Mesenchymal stem cell (in vitro differentiated cells and primary cell): Measurements from ENCODE around the gene ZNF766.
"Not testable (repeated sequence)": the region's sequence is repeated elsewhere in the genome, so short reads cannot be mapped to it uniquely, and the experiment has no call there.

ENCODE experiments used
- DNase-seq: peaks from one replicate; pipeline ENCODE4 v3.0.0-alpha.2; 2013
- H2AFZ ChIP-seq: one replicate; pipeline ENCODE4 v1.6.1; 2013; ENCODE audit warnings: low read depth, mild to moderate bottlenecking, control low read depth, inconsistent platforms, low read length, moderate library complexity
- H2AK5ac ChIP-seq: 2 replicates; pipeline ENCODE4 v1.6.1; 2013; ENCODE audit warnings: low read length, moderate library complexity, mild to moderate bottlenecking, inconsistent platforms; ENCODE audit not compliant: severe bottlenecking
- H2BK120ac ChIP-seq: one replicate; pipeline ENCODE4 v1.6.1; 2013; ENCODE audit warnings: low read depth, mild to moderate bottlenecking, inconsistent platforms, low read length, moderate library complexity
- H2BK12ac ChIP-seq, 2 experiments: one replicate each; pipeline ENCODE4 v1.6.1; 2013; ENCODE audit warnings: inconsistent platforms in 2 of 2, low read length in 2 of 2, mild to moderate bottlenecking in 2 of 2, moderate library complexity in 2 of 2, control low read depth in 1 of 2
- H2BK15ac ChIP-seq: one replicate; pipeline ENCODE4 v1.6.1; 2013; ENCODE audit warnings: mild to moderate bottlenecking, low read depth, inconsistent platforms; ENCODE audit not compliant: poor library complexity, severe bottlenecking
- H2BK5ac ChIP-seq: 2 replicates; pipeline ENCODE4 v1.6.1; 2013; ENCODE audit warnings: low read depth, mild to moderate bottlenecking, low read length, control low read depth, inconsistent platforms; ENCODE audit not compliant: poor library complexity, severe bottlenecking
- H3K14ac ChIP-seq, 2 experiments: one replicate each; pipeline ENCODE4 v1.6.1; 2013; ENCODE audit warnings: inconsistent platforms in 2 of 2, low read length in 2 of 2, control low read depth in 1 of 2, mild to moderate bottlenecking in 1 of 2, moderate library complexity in 1 of 2
- H3K18ac ChIP-seq, 2 experiments: one replicate each; pipeline ENCODE4 v1.6.1; 2013; ENCODE audit warnings: inconsistent platforms in 2 of 2, low read length in 2 of 2, control low read depth in 1 of 2, low read depth in 1 of 2, mild to moderate bottlenecking in 1 of 2
- H3K23ac ChIP-seq, 2 experiments: one replicate each; pipeline ENCODE4 v1.6.1; 2013; ENCODE audit warnings: inconsistent platforms in 2 of 2, low read length in 2 of 2, mild to moderate bottlenecking in 2 of 2, moderate library complexity in 2 of 2, control low read depth in 1 of 2
- H3K27ac ChIP-seq: 2 replicates; pipeline ENCODE4 v1.5.1; 2013; ENCODE audit warnings: mild to moderate bottlenecking, moderate library complexity, low read length, control low read depth, inconsistent platforms; ENCODE audit not compliant: poor library complexity, severe bottlenecking
- H3K27me3 ChIP-seq, 2 experiments: 2 replicates each; pipeline versions ENCODE4 v1.6.1 to v1.7.0; 2013; ENCODE audit warnings: low read length in 2 of 2, mild to moderate bottlenecking in 2 of 2, moderate library complexity in 2 of 2, control low read depth in 1 of 2, inconsistent platforms in 1 of 2; ENCODE audit not compliant: control insufficient read depth in 1 of 2, insufficient read depth in 1 of 2
- H3K36me3 ChIP-seq, 2 experiments: 2 replicates each; pipeline versions ENCODE4 v1.6.1 to v1.7.0; 2013; ENCODE audit warnings: low read length in 2 of 2, control low read depth in 1 of 2, inconsistent platforms in 1 of 2, low read depth in 1 of 2, mild to moderate bottlenecking in 1 of 2; ENCODE audit not compliant: insufficient read depth in 2 of 2, control insufficient read depth in 1 of 2
- H3K4ac ChIP-seq, 2 experiments: one replicate each; pipeline ENCODE4 v1.6.1; 2013; ENCODE audit warnings: inconsistent platforms in 2 of 2, low read length in 2 of 2, mild to moderate bottlenecking in 2 of 2, moderate library complexity in 2 of 2, control low read depth in 1 of 2, low read depth in 1 of 2
- H3K4me1 ChIP-seq: 2 replicates; pipeline ENCODE4 v1.6.1; 2013; ENCODE audit warnings: low read depth, low read length, control low read depth; ENCODE audit not compliant: control insufficient read depth, insufficient read depth
- H3K4me2 ChIP-seq: 2 replicates; pipeline ENCODE4 v1.6.1; 2013; ENCODE audit warnings: low read length, mild to moderate bottlenecking, inconsistent platforms; ENCODE audit not compliant: poor library complexity, severe bottlenecking
- H3K4me3 ChIP-seq, 2 experiments: 2 replicates each; pipeline versions ENCODE4 v1.5.1 to v1.7.0; 2013; ENCODE audit warnings: low read length in 2 of 2, mild to moderate bottlenecking in 2 of 2, control low read depth in 1 of 2, low read depth in 1 of 2; ENCODE audit not compliant: insufficient read depth in 1 of 2
- H3K79me1 ChIP-seq: replicated peaks from 2 replicates; pipeline ENCODE4 v1.6.1; 2013; ENCODE audit warnings: mild to moderate bottlenecking, control low read depth, low read length, inconsistent platforms; ENCODE audit not compliant: poor library complexity, severe bottlenecking
- H3K9ac ChIP-seq: 2 replicates; pipeline ENCODE4 v1.7.0; 2013; ENCODE audit warnings: mild to moderate bottlenecking, low read length, moderate library complexity
- H3K9me3 ChIP-seq: 2 replicates; pipeline ENCODE4 v1.7.0; 2013; ENCODE audit warnings: mild to moderate bottlenecking, low read length; ENCODE audit not compliant: control insufficient read depth
- H4K8ac ChIP-seq: one replicate; pipeline ENCODE4 v1.6.1; 2013; ENCODE audit warnings: inconsistent platforms, mild to moderate bottlenecking, low read length, moderate library complexity
- H4K91ac ChIP-seq: one replicate; pipeline ENCODE4 v1.6.1; 2013; ENCODE audit warnings: mild to moderate bottlenecking, low read length, inconsistent platforms
- WGBS: methylation state at CpG from one replicate; pipeline ENCODE4 v1.1.7; 2013; ENCODE audit warnings: mixed read lengths; 5-methylcytosine and 5-hydroxymethylcytosine counted together

Gene ZNF766

DNA sequence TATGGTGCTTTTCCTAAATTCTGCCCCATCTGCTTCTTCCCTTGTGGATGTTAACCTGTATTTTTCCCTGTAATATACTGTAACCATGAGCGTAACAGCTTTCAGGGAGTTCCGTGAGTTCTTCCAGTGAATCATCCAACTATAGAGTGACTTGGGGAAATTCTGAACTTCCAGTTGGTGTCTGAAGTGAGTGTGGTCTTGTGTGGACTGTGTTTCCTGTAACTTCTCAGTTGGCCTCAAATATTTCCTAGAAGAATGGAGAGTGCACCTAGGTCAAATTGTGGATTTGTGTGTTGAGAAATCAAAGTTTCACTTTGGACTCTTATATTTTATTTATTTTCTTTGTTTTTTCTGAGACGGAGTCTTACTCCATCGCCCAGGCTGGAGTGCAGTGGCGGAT is 11.0 kb upstream of the ZNF766 start:
- no peak overlapping the region for H3K23ac ChIP-seq
- H3K27ac ChIP-seq = no peak overlapping the region
- H3K4ac ChIP-seq = no peak overlapping the region
- no peak overlapping the region for H2AFZ ChIP-seq
- H3K27me3 ChIP-seq = no peaks in the 10 kb centered on the region
- H2BK12ac ChIP-seq = no peak overlapping the region
- no peak overlapping the region for H4K8ac ChIP-seq
- no peaks in the 10 kb centered on the region for H3K36me3 ChIP-seq
- H2BK5ac ChIP-seq = no peak overlapping the region
- no peaks in the 10 kb centered on the region for H3K9me3 ChIP-seq
- H4K91ac ChIP-seq = no peak overlapping the region
- no peak overlapping the region for H2BK15ac ChIP-seq
- H3K4me1 ChIP-seq = no peaks in the 10 kb centered on the region
- no peak overlapping the region for H3K9ac ChIP-seq
- no peak overlapping the region for H3K14ac ChIP-seq
- H2AK5ac ChIP-seq = no peak overlapping the region
- DNase-seq = no peak
- H3K4me2 ChIP-seq = no peak overlapping the region
- H3K18ac ChIP-seq = no peak overlapping the region
- no peak overlapping the region for H2BK120ac ChIP-seq
- no peaks in the 10 kb centered on the region for H3K79me1 ChIP-seq
- 90% methylated on average over 5 of the region's 5 CpGs for WGBS
- H3K4me3 ChIP-seq = no peak overlapping the region

DNA sequence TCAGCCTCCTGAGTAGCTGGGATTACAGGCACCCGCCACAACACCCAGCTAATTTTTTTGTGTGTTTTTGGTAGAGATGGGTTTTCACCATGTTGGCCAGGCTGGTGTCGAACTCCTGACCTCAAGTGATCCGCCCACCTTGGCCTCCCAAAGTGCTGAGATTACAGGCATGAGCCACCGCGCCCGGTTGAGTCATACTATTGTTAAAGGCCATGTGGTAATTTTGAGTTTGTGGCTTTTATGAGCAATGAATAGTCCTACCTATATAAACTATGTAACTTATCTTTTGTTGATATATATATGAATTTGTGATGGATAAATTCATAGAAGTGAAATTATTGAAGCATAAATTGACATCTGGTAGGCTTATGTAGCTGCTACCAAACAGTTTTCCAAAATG is 3.8 kb upstream of the ZNF766 start:
- H2AFZ ChIP-seq, H3K9ac ChIP-seq, H3K4me1 ChIP-seq, H3K14ac ChIP-seq, DNase-seq, H3K23ac ChIP-seq, H2AK5ac ChIP-seq, H2BK120ac ChIP-seq, H3K4me2 ChIP-seq, H4K8ac ChIP-seq, H3K4me3 ChIP-seq, H3K79me1 ChIP-seq, H2BK5ac ChIP-seq, H4K91ac ChIP-seq, H2BK15ac ChIP-seq, H3K9me3 ChIP-seq, H3K27me3 ChIP-seq, H2BK12ac ChIP-seq, H3K36me3 ChIP-seq, H3K27ac ChIP-seq, H3K18ac ChIP-seq, H3K4ac ChIP-seq: not testable (repeated sequence)
- WGBS = 93% methylated on average over 3 of the region's 6 CpGs

DNA sequence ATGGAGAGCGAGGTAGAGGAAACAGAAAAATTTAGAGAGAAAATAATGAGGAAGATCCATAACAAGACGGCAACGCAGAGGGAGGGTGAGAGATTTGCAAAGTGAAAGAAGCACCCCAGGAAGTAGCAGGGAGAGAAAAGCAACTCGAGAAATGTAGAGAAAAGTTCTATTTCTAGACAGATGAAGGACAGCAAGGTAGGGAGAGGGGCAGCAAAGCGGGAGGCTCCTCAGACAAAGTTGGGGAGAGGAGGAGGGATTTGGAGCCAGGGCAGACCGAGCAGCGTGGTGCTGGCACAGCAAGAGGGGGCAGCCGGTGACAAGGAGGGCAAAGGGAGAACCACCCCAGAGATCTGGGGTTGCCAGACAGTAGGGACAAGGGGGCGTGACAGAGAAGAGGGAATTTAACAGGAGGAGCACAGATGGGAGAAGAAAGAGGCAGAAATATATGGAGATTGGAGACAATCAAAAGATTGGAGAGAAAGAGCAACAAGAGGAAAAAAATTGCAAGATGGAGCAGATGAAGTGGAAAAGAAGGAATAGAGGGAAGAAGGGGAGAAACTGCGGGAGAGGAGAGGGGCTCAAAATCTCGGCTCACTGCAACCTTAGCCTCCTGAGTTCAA is 989 bp downstream of the ZNF766 start:
- H3K79me1 ChIP-seq = peaks cover 15% of the 10 kb centered on the region
- peak overlapping the region in 1 of 2 experiments; percentile 33 for H2BK12ac ChIP-seq
- peaks cover 28 to 29% of the 10 kb centered on the region in 2 experiments for H3K36me3 ChIP-seq
- no peak overlapping the region for H2AFZ ChIP-seq
- H4K91ac ChIP-seq = no peak overlapping the region
- H2AK5ac ChIP-seq = no peak overlapping the region
- peak overlapping the region; percentile 92 to 99 for H3K4me3 ChIP-seq
- no peak overlapping the region for H3K23ac ChIP-seq
- H3K9ac ChIP-seq = peak overlapping the region; percentile 100
- H3K27ac ChIP-seq = peak overlapping the region; percentile 96
- no peak for DNase-seq
- no peak overlapping the region for H2BK5ac ChIP-seq
- H3K18ac ChIP-seq = peak overlapping the region; percentile 48 to 96
- peak overlapping the region in 1 of 2 experiments; percentile 5 for H3K4ac ChIP-seq
- H3K27me3 ChIP-seq = no peaks in the 10 kb centered on the region
- H2BK120ac ChIP-seq = peak overlapping the region; percentile 8
- H3K4me1 ChIP-seq = peaks cover 4% of the 10 kb centered on the region
- no peaks in the 10 kb centered on the region for H3K9me3 ChIP-seq
- WGBS = 22% methylated on average over 11 of the region's 11 CpGs
- H3K14ac ChIP-seq = peak overlapping the region in 1 of 2 experiments; percentile 30
- no peak overlapping the region for H2BK15ac ChIP-seq
- peak overlapping the region; percentile 52 for H3K4me2 ChIP-seq
- H4K8ac ChIP-seq = no peak overlapping the region

DNA sequence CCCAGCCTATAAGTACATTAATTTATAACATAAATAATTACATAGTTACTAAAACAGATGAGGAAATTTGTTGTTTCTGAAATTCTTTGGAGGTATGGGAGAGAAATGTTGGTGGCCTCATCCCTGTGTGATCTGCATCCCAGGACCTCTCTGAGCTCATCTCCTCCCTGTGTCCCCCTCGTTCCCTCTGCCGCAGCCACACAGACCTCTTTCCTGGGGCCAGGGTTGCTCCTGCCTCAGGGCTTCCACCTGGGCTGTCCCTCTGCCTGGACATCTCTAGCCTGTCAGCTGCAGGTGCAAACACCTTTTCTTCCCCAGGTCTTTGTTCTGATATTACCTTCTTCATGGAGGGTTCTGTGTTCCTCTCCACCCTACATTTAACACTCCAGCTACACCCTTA is 3.9 kb downstream of the ZNF766 start:
- Histone ChIP-seq H3K36me3 (peaks cover 42 to 44% of the 10 kb centered on the region in 2 experiments), H3K27me3 (no peaks in the 10 kb centered on the region), H2AFZ (no peak overlapping the region), H2BK120ac (no peak overlapping the region), H3K23ac (no peak overlapping the region), H3K4me3 (no peak overlapping the region), H3K9ac (no peak overlapping the region), H2AK5ac (no peak overlapping the region), H3K4me1 (peaks cover 4% of the 10 kb centered on the region), H3K4ac (no peak overlapping the region), H2BK5ac (no peak overlapping the region), H4K91ac (no peak overlapping the region), H3K14ac (no peak overlapping the region), H2BK15ac (no peak overlapping the region), H3K79me1 (peaks cover 18% of the 10 kb centered on the region), H3K9me3 (peaks cover 10% of the 10 kb centered on the region), H3K27ac (no peak overlapping the region), H3K18ac (no peak overlapping the region), H2BK12ac (no peak overlapping the region), H4K8ac (no peak overlapping the region), H3K4me2 (no peak overlapping the region)
- DNase-seq = no peak
- WGBS = 100% methylated on average over 2 of the region's 2 CpGs
